Measurements from ENCODE around the gene PSMC2.

GRCh38 chr7:103387242-103387641, 39.8 kb downstream of the PSMC2 start:
- no peak for TF ChIP-seq POLR2AphosphoS5 (IDR thresholded peaks at IDR 0.05; ENCODE audit: low read depth)
- no peak for TF ChIP-seq CTCF (conservative IDR thresholded peaks at IDR 0.05; ENCODE audit: low read depth in 2 of 2)
- TF ChIP-seq REST (IDR thresholded peaks at IDR 0.05; ENCODE audit: unreplicated experiment) = no peak
- no peak for TF ChIP-seq JUNB (IDR thresholded peaks at IDR 0.05; ENCODE audit: unreplicated experiment)
- no peak for TF ChIP-seq CREB1 (CRISPR knock-in tag; IDR thresholded peaks at IDR 0.05; ENCODE audit: low read depth)
- TF ChIP-seq EZH2phosphoT487 (IDR thresholded peaks at IDR 0.05; ENCODE audit: unreplicated experiment) = no peak
- TF ChIP-seq EZH2 (IDR thresholded peaks at IDR 0.05; ENCODE audit: low read depth, unreplicated experiment) = no peak
- TF ChIP-seq ZNF114 (CRISPR knock-in tag; IDR thresholded peaks at IDR 0.05) = no peak
- no peak for TF ChIP-seq STAT1 (IDR thresholded peaks at IDR 0.05; ENCODE audit: unreplicated experiment)
- no peak for TF ChIP-seq ZNF331 (CRISPR knock-in tag; IDR thresholded peaks at IDR 0.05; ENCODE audit: low read depth)
- TF ChIP-seq ETS1 (IDR thresholded peaks at IDR 0.05) = no peak
- TF ChIP-seq NANOG (IDR thresholded peaks at IDR 0.05; ENCODE audit: borderline replicate concordance) = no peak

Data from GM23338 (cell line).